HL-60 (cell line): Measurements from ENCODE around the gene FANCM.

Source experiments
- DNase-seq, 2 experiments: peaks; one replicate each; pipeline ENCODE4 v3.0.0-alpha.2; 2010 to 2020; ENCODE audit warnings: low read depth in 1 of 2, low spot score in 1 of 2
- H3K27ac ChIP-seq: fragments of 250-450 bp; sonication (Bioruptor Pico); replicated peaks from 2 replicates; pipeline ENCODE4 v1.5.1; 2020; ENCODE audit warnings: mild to moderate bottlenecking, moderate library complexity
- H3K27me3 ChIP-seq: fragments of 250-450 bp; sonication (Bioruptor Pico); 2 replicates; pipeline ENCODE4 v1.5.1; 2021; ENCODE audit warnings: mild to moderate bottlenecking, moderate library complexity; ENCODE audit not compliant: insufficient read depth, poor library complexity, severe bottlenecking
- H3K4me3 ChIP-seq: replicated peaks from 2 replicates; pipeline ENCODE4 v1.5.1; 2011; ENCODE audit warnings: mild to moderate bottlenecking, control low read depth, low read length; ENCODE audit not compliant: insufficient read depth
- GABPA ChIP-seq: IDR thresholded peaks from 2 replicates; pipeline ENCODE4 v1.6.1; 2012; ENCODE audit warnings: low read depth
- POLR2AphosphoS5 ChIP-seq: IDR thresholded peaks from 2 replicates; pipeline ENCODE4 v1.6.1; 2012; ENCODE audit warnings: low read depth
- SPI1 ChIP-seq: IDR thresholded peaks from 2 replicates; pipeline ENCODE4 v1.6.1; 2012; ENCODE audit warnings: low read depth, mild to moderate bottlenecking, borderline replicate concordance
- TF ChIP-seq, protein P1 (sequence below): IDR thresholded peaks from 2 replicates; pipeline ENCODE4 v1.6.1; 2012; ENCODE audit warnings: low read depth; ENCODE audit not compliant: insufficient replicate concordance
- TF ChIP-seq, protein P2 (sequence below): IDR thresholded peaks from one replicate; pipeline ENCODE4 v1.5.1; 2011; ENCODE audit warnings: low read length, control low read depth, inconsistent platforms; ENCODE audit not compliant: insufficient read depth

The FANCM gene

GRCh38 chr14:45181806-45182205, 46.1 kb downstream of the FANCM start:
- no peak overlapping the region for H3K4me3 ChIP-seq
- TF ChIP-seq SPI1: no peak
- TF ChIP-seq POLR2AphosphoS5: no peak
- no peak for TF ChIP-seq GABPA
- TF ChIP-seq, protein P1, sequence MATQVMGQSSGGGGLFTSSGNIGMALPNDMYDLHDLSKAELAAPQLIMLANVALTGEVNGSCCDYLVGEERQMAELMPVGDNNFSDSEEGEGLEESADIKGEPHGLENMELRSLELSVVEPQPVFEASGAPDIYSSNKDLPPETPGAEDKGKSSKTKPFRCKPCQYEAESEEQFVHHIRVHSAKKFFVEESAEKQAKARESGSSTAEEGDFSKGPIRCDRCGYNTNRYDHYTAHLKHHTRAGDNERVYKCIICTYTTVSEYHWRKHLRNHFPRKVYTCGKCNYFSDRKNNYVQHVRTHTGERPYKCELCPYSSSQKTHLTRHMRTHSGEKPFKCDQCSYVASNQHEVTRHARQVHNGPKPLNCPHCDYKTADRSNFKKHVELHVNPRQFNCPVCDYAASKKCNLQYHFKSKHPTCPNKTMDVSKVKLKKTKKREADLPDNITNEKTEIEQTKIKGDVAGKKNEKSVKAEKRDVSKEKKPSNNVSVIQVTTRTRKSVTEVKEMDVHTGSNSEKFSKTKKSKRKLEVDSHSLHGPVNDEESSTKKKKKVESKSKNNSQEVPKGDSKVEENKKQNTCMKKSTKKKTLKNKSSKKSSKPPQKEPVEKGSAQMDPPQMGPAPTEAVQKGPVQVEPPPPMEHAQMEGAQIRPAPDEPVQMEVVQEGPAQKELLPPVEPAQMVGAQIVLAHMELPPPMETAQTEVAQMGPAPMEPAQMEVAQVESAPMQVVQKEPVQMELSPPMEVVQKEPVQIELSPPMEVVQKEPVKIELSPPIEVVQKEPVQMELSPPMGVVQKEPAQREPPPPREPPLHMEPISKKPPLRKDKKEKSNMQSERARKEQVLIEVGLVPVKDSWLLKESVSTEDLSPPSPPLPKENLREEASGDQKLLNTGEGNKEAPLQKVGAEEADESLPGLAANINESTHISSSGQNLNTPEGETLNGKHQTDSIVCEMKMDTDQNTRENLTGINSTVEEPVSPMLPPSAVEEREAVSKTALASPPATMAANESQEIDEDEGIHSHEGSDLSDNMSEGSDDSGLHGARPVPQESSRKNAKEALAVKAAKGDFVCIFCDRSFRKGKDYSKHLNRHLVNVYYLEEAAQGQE: no peak
- TF ChIP-seq, protein P2, sequence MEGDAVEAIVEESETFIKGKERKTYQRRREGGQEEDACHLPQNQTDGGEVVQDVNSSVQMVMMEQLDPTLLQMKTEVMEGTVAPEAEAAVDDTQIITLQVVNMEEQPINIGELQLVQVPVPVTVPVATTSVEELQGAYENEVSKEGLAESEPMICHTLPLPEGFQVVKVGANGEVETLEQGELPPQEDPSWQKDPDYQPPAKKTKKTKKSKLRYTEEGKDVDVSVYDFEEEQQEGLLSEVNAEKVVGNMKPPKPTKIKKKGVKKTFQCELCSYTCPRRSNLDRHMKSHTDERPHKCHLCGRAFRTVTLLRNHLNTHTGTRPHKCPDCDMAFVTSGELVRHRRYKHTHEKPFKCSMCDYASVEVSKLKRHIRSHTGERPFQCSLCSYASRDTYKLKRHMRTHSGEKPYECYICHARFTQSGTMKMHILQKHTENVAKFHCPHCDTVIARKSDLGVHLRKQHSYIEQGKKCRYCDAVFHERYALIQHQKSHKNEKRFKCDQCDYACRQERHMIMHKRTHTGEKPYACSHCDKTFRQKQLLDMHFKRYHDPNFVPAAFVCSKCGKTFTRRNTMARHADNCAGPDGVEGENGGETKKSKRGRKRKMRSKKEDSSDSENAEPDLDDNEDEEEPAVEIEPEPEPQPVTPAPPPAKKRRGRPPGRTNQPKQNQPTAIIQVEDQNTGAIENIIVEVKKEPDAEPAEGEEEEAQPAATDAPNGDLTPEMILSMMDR: no peak
- DNase-seq: no peak
- H3K27me3 ChIP-seq: no peaks in the 10 kb centered on the region
- no peak overlapping the region for H3K27ac ChIP-seq

- no peaks in the 10 kb centered on the region for H3K27me3 ChIP-seq
- no peak overlapping the region for H3K4me3 ChIP-seq
- H3K27ac ChIP-seq: no peak overlapping the region
- TF ChIP-seq, protein P1: no peak
- TF ChIP-seq POLR2AphosphoS5: no peak
- no peak for DNase-seq
Measured at GRCh38 chr14:45185100-45185814, 49.5 kb downstream of the FANCM start.

DNA sequence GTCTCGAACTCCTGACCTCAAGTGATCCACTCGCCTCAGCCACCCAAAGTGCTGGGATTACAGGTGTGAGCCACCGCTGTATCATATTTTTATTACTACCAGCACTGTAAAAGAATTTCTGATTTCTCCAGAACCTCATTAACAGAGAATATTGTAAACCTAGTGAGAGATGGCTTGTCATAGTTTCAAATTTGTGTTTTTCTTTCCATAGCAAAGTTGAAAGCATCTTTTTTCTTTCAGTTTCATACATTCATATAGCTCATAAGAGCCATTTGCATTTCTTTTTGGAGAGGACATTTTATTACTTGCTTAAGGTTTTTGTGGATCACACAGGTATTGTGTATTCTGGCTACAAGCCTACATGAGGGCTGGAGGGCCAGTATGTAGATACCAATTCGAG, 59.2 kb downstream of the FANCM start:
- Histone ChIP-seq H3K4me3 (no peak overlapping the region), H3K27ac (no peak overlapping the region), H3K27me3 (no peaks in the 10 kb centered on the region)
- TF ChIP-seq, protein P2: no peak
- TF ChIP-seq SPI1: no peak
- TF ChIP-seq, protein P1: no peak
- TF ChIP-seq POLR2AphosphoS5: no peak
- TF ChIP-seq GABPA: no peak
- DNase-seq: no peak
